Measurements from ENCODE around the gene TGFBR2. TPM values are rescaled to one million over a fixed set of nuclear protein-coding genes. Genes with fewer than 3 reads are reported as not detected.

The TGFBR2 gene
- total RNA-seq, 3 donors from 2014 or later: 205 to 281 (median 243) TPM

- Histone ChIP-seq H3K27me3 (no peaks in the 10 kb centered on the region), H3K9me3 (no peaks in the 10 kb centered on the region), H3K27ac (peak overlapping the region; percentile 71 to 77), H3K4me1 (peaks cover 3 to 6% of the 10 kb centered on the region in 2 donors), H3K4me3 (peak overlapping the region in 1 of 3 donors; percentile 0), H3K36me3 (no peaks in the 10 kb centered on the region)
- intact Hi-C loops (cut with DNase I; ENCODE audit: low total_unique reads): no loop called here
- DNase-seq (ENCODE audit: low spot score in 2 of 2): no peak
- TF ChIP-seq POLR2A (IDR thresholded peaks at IDR 0.05): no peak
- no peak for TF ChIP-seq POLR2AphosphoS5 (IDR thresholded peaks at IDR 0.05)
- TF ChIP-seq CTCF (IDR thresholded peaks at IDR 0.05): no peak
Measured at GRCh38 chr3:30626443-30627180, 20.2 kb downstream of the TGFBR2 start.

GRCh38 chr3:30628205-30628900 lies 22.0 kb downstream of the TGFBR2 start:
- intact Hi-C loops (cut with DNase I; ENCODE audit: low total_unique reads): no loop called here
- peak overlapping the region; percentile 71 to 76 for H3K27ac ChIP-seq
- no peaks in the 10 kb centered on the region for H3K36me3 ChIP-seq
- H3K4me1 ChIP-seq: peaks cover 3 to 6% of the 10 kb centered on the region in 2 donors
- no peak for TF ChIP-seq POLR2A (IDR thresholded peaks at IDR 0.05)
- TF ChIP-seq POLR2AphosphoS5 (IDR thresholded peaks at IDR 0.05): no peak
- TF ChIP-seq CTCF (IDR thresholded peaks at IDR 0.05): no peak
- no peak for DNase-seq (ENCODE audit: low spot score in 2 of 2)
- H3K4me3 ChIP-seq: peak overlapping the region in 1 of 3 donors; percentile 19
- no peaks in the 10 kb centered on the region for H3K9me3 ChIP-seq
- no peaks in the 10 kb centered on the region for H3K27me3 ChIP-seq

- Histone ChIP-seq H3K9me3 (no peaks in the 10 kb centered on the region), H3K4me3 (peak overlapping the region in 1 of 3 donors; percentile 19), H3K4me1 (peaks cover 3 to 6% of the 10 kb centered on the region in 2 donors), H3K36me3 (no peaks in the 10 kb centered on the region), H3K27ac (peak overlapping the region; percentile 54 to 76), H3K27me3 (no peaks in the 10 kb centered on the region)
- intact Hi-C loops (cut with DNase I; ENCODE audit: low total_unique reads): no loop called here
- no peak for DNase-seq (ENCODE audit: low spot score in 2 of 2)
- no peak for TF ChIP-seq CTCF (IDR thresholded peaks at IDR 0.05)
- no peak for TF ChIP-seq POLR2AphosphoS5 (IDR thresholded peaks at IDR 0.05)
- TF ChIP-seq POLR2A (IDR thresholded peaks at IDR 0.05): no peak
Measured at GRCh38 chr3:30628901-30629590, 22.6 kb downstream of the TGFBR2 start.

- TF ChIP-seq CTCF (IDR thresholded peaks at IDR 0.05) (no peak), POLR2AphosphoS5 (IDR thresholded peaks at IDR 0.05) (no peak), POLR2A (IDR thresholded peaks at IDR 0.05) (no peak)
- H3K27me3 ChIP-seq: no peaks in the 10 kb centered on the region
- no peak for DNase-seq (ENCODE audit: low spot score in 2 of 2)
- peaks cover 3 to 6% of the 10 kb centered on the region in 2 donors for H3K4me1 ChIP-seq
- H3K4me3 ChIP-seq: no peak overlapping the region
- H3K9me3 ChIP-seq: no peaks in the 10 kb centered on the region
- intact Hi-C loops (cut with DNase I; ENCODE audit: low total_unique reads): no loop called here
- H3K36me3 ChIP-seq: no peaks in the 10 kb centered on the region
- peak overlapping the region; percentile 54 to 76 for H3K27ac ChIP-seq
Measured at GRCh38 chr3:30629746-30630145, 23.3 kb downstream of the TGFBR2 start.
